UCSD-AML1 (cell line): ENCODE measurements around the gene OR51M1.

Source experiments
- DNase-seq: peaks from one replicate; lab custom pipeline; 2025; ENCODE audit not compliant: unreplicated experiment; lab: John Stamatoyannopoulos, UW

The OR51M1 gene

DNA sequence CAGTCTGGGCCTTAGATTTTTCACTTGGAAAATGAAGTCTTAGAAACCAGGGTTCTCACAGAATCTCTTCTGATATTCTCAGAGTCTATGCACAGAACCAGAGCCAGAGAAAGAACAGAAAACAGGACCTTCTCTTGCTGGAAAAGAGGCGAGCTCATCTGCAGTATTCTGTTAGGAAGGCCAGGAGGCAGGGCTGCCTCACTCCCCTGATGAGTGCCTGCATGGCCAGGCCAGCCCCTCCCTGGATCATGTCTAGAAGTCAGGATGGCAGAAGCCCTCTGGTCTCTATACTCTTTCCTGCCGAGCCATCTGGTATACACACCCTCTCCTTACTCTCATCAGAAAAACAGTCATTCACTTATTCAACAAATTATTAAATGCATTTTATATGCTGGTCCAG lies 723 bp downstream of the OR51M1 start:
- DNase-seq: no peak

DNA sequence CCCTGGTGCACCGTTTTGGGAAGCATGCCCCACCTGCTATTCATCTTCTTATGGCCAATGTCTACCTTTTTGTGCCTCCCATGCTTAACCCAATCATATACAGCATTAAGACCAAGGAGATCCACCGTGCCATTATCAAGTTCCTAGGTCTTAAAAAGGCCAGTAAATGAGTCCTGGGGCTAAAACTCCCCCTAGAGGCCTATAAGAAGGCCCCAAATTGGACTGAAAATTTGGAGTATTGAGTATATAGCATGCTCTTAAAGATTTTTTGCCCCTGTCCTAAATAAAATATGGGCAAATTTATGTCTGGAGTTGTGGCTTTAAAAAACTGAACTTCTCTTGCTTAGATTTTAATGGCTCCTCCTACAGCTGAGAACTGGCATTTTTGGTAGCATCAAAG lies 6.6 kb downstream of the OR51M1 start:
- no peak for DNase-seq

DNA sequence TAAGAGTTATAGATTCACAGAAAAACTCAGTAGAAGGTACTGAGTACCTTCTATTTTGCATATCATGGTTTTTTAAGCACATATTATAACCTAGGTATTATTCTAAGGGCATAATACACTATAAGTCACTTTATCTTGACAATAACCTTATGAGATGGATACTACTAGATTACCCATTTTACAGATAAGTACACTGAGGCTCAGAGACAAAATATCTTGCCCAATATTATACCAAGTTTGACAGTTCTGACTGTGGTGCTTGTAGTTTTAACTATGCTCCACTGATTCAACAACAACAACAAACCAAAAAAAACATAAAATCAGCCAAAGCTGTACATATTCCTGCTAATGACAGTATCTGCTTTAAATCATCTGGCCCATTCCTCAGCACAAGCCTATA lies 10.5 kb downstream of the OR51M1 start:
- no peak for DNase-seq

DNA sequence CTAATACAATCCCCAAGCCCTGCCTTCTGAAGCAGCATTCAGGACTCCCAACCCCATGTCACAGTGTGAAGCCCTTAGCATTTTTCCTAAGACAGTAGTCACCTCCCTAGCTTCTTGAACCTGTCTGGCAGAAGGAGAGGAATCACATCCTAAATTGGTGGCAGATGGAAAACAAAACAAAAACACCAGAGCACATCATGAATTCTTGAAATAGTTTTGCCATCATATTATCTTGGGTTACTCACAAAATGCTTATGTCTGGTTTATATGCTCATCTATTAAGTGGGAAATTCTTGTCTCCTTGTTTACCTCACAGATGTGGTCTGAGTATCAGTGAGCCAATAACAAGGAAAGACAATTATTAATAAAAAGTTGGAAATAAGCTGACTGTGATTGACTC lies 15.3 kb downstream of the OR51M1 start:
- DNase-seq: no peak

DNA sequence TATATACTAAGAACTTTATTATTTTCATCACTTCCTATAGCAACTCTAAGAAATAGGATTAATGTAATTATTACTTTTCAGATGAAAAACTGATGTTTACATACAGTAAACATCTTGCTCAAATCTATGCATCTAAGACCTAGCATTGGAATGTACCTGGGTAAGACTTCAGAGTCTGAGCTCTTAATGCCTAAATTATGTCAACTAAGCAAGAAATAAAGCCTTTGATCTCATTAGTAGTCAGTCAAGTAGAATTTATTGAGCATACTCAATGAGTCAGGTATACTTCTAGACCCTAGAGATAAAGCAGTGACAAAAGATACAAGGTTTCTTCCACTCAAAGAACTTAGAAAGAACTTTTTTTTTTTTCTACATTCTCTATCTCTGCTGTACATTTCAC lies 21.6 kb downstream of the OR51M1 start:
- DNase-seq: no peak

DNA sequence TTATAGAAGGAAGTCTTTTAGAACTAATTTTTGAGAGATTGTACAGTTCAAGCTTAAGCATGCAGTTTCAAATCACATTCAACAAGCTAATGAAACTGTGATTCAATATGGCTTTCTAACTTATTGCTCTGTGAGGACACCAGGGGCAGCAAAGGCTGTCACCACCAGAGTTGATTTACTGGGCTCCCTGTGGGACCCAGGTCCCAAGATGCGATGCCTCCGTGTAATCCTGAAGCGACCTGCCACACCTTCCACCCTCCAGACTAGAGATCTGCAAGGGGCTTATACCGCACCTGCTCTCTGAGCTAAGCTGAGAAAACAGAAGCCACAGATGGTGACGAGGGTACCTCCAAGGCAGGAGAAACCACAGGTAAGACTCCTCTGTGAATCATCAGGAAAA lies 37.4 kb downstream of the OR51M1 start:
- no peak for DNase-seq

DNA sequence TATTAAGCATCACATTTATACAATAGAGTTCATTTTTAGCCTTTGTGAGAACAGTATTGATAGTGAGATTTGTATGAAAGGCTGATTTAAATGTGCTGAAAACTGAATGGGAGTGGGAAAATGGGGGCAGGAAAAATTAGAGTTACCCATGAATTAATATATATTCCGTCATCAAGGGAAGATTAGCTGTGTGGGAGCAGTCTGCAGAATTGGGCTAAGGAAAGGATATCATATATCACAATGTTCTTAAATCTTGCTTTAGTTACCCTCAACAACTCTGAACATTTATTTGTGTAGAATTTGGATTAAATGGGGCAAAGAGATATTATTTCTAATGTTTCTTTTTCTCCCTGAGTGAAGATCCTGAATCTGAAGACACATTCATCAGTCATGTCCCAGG lies 38.2 kb downstream of the OR51M1 start, which contains the start of gene OR51Q1:
OR51Q1 (plus strand) TSS at position 301 of the 400 bp plus-strand sequence; CDS start at position 391, 90 bp downstream.
- no peak for DNase-seq

DNA sequence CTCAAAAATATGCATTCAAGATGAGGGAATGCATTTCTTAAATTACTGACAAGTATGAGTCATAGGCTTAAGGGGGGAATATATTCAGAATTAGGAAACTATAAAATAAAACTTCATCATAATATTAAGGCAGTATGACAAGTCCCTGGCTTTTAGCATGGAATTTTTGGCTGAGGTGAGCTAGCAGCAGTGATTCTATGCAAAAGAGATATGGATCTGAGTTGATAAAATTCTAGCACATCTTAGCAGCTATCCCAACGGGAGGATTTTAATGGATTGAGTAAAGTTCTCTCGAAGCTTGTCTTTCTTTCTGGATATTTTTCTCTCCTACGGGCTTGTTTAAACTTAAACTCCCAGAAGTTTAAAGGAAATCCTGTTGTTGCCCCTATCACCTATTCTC lies 39.5 kb downstream of the OR51M1 start:
- DNase-seq: no peak

DNA sequence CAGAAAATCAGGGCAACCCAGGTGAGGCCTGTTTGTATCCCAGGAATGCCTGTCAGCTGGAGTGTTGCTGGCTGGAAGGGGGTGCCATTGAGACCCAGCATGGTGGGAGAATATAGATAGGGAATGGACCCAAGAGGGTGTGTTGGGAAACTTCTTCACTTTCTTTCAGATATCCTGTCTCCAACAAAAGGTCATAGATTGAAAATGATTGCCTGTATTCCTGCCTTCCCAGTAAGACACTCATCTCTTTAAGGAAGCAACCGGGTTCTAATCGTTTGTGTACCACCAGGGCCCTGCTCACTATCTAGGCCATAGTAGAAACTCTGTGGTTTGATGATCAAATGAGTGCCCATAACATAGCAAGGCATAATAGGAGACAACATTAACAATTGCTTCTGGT lies 57.8 kb downstream of the OR51M1 start, which contains the start of gene OR51I1:
OR51I1 (minus strand) TSS at position 101 of the 400 bp plus-strand sequence; CDS start at position 101, 0 bp downstream.
- DNase-seq: no peak
